Liver (tissue), 9 donors: ENCODE results near the gene DOK3. TPM values are rescaled to one million over a fixed set of nuclear protein-coding genes. Genes with fewer than 3 reads are reported as not detected.
"Not testable (repeated sequence)": the region's sequence is repeated elsewhere in the genome, so short reads cannot be mapped to it uniquely, and the experiment has no call there.

Source experiments
- DNase-seq: peaks from one replicate; pipeline ENCODE4 v3.0.0-alpha.2; 2017; ENCODE audit warnings: low spot score
- H3K27ac ChIP-seq, 2 donors: one replicate each; pipeline ENCODE4 v1.7.0; 2013; ENCODE audit warnings: inconsistent platforms in 2 of 2, low read length in 2 of 2, control low read depth in 1 of 2, low read depth in 1 of 2, mild to moderate bottlenecking in 1 of 2
- H3K27me3 ChIP-seq, 4 donors: one replicate each; pipeline versions ENCODE4 v1.6.1 to v1.7.0; 2013; ENCODE audit warnings: low read length in 3 of 4, inconsistent platforms in 1 of 4, mild to moderate bottlenecking in 1 of 4, moderate library complexity in 1 of 4; ENCODE audit not compliant: control insufficient read depth in 4 of 4, insufficient read depth in 4 of 4
- H3K36me3 ChIP-seq, 4 donors: one replicate each; pipeline versions ENCODE4 v1.6.1 to v1.7.0; 2013; ENCODE audit warnings: low read length in 3 of 4, mild to moderate bottlenecking in 3 of 4, low read depth in 1 of 4, moderate library complexity in 1 of 4; ENCODE audit not compliant: control insufficient read depth in 4 of 4, insufficient read depth in 3 of 4
- H3K4me1 ChIP-seq, 4 donors: one replicate each; pipeline versions ENCODE4 v1.6.1 to v1.7.0; 2013; ENCODE audit warnings: low read length in 3 of 4, mild to moderate bottlenecking in 3 of 4, moderate library complexity in 1 of 4; ENCODE audit not compliant: control insufficient read depth in 4 of 4, insufficient read depth in 4 of 4
- H3K4me3 ChIP-seq, 3 donors: one replicate each; pipeline versions ENCODE4 v1.6.1 to v1.7.0; 2013; ENCODE audit warnings: low read length in 3 of 3, control low read depth in 1 of 3, low read depth in 1 of 3, mild to moderate bottlenecking in 1 of 3
- H3K9ac ChIP-seq, 2 donors: one replicate each; pipeline ENCODE4 v1.7.0; 2013; ENCODE audit warnings: low read length in 2 of 2, mild to moderate bottlenecking in 2 of 2, moderate library complexity in 2 of 2, control low read depth in 1 of 2, low read depth in 1 of 2
- H3K9me3 ChIP-seq, 4 donors: one replicate each; pipeline versions ENCODE4 v1.6.1 to v1.7.0; 2013; ENCODE audit warnings: low read length in 3 of 4; ENCODE audit not compliant: control insufficient read depth in 4 of 4
- EGR1 ChIP-seq, 2 donors: IDR thresholded peaks; 2 replicates each; pipeline ENCODE4 v1.6.1; 2016 to 2018; ENCODE audit warnings: antibody characterized with exemption in 2 of 2, low read depth in 2 of 2
- FOXA2 ChIP-seq: IDR thresholded peaks from 2 replicates; pipeline ENCODE4 v1.6.1; 2016; ENCODE audit warnings: antibody characterized with exemption
- GABPA ChIP-seq, 2 donors: IDR thresholded peaks in 1 of 2; conservative IDR thresholded peaks in 1 of 2; 2 replicates each; pipeline ENCODE4 v1.6.1; 2016; ENCODE audit warnings: antibody characterized with exemption in 2 of 2, mild to moderate bottlenecking in 1 of 2, moderate library complexity in 1 of 2
- HNF4A ChIP-seq, 2 donors: conservative IDR thresholded peaks; 2 replicates each; pipeline ENCODE4 v1.6.1; 2016; ENCODE audit warnings: antibody characterized with exemption in 2 of 2, mild to moderate bottlenecking in 2 of 2
- HNF4G ChIP-seq: IDR thresholded peaks from 2 replicates; pipeline ENCODE4 v1.6.1; 2016; ENCODE audit warnings: antibody characterized with exemption
- NR2F2 ChIP-seq: IDR thresholded peaks from 2 replicates; pipeline ENCODE4 v1.6.1; 2016; ENCODE audit warnings: antibody characterized with exemption
- RAD21 ChIP-seq, 2 donors: IDR thresholded peaks; 2 replicates each; pipeline ENCODE4 v1.6.1; 2016; ENCODE audit warnings: antibody characterized with exemption in 2 of 2, mild to moderate bottlenecking in 2 of 2
- REST ChIP-seq: IDR thresholded peaks from 2 replicates; pipeline ENCODE4 v1.6.1; 2016; ENCODE audit warnings: antibody characterized with exemption, mild to moderate bottlenecking
- RXRA ChIP-seq, 2 donors: IDR thresholded peaks; 2 replicates each; pipeline ENCODE4 v1.6.1; 2017 to 2018; ENCODE audit warnings: antibody characterized with exemption in 2 of 2, mild to moderate bottlenecking in 1 of 2
- SP1 ChIP-seq: IDR thresholded peaks from 2 replicates; pipeline ENCODE4 v1.6.1; 2018; ENCODE audit warnings: antibody characterized with exemption, mild to moderate bottlenecking
- WGBS: extraction: QIAGEN DNeasy Blood & Tissue Kit; methylation state at CpG from one replicate; pipeline ENCODE4 v1.1.7; 2013; 5-methylcytosine and 5-hydroxymethylcytosine counted together
- polyA plus RNA-seq, 2 donors: library from polyadenylated mRNA; stranded (reverse) in 1 of 2; unstranded in 1 of 2; fragments of 200-250 nt in 1 of 2; fragments of >200 nt in 1 of 2; fragmentation: Nextera tagmentation in 1 of 2; extraction: Ambion mirVana in 1 of 2; gene quantifications; one replicate each; pipeline versions ENCODE4 v1.2.1 to v1.2.3, GENCODE V29; 2013 to 2015
- total RNA-seq, 2 donors: library from RNA; depleted of rRNA; stranded (reverse); fragments of >200 nt; gene quantifications; one replicate each; pipeline ENCODE4 v1.2.3, GENCODE V29; 2014
- TF ChIP-seq, protein P1 (sequence below): fragments of 150-350 bp; IDR thresholded peaks from 2 replicates; pipeline ENCODE4 v1.5.1; 2017; ENCODE audit warnings: improper control_type of control experiment, low read depth, low read length; ENCODE audit not compliant: missing input control
- TF ChIP-seq, protein P2 (sequence below): IDR thresholded peaks from 2 replicates; pipeline ENCODE4 v1.6.1; 2016; ENCODE audit warnings: antibody characterized with exemption
- TF ChIP-seq, protein P3 (sequence below): IDR thresholded peaks from 2 replicates; pipeline ENCODE4 v1.6.1; 2016; ENCODE audit warnings: antibody characterized with exemption
- donor health status: healthy.
- donor health status: healthy.
- donor health status: healthy.
- donor health status: healthy.
- donor health status: healthy.

DOK3 gene
- total and polyA plus RNA-seq, 4 donors, result 1.7 to 19.2 (median 6.6) TPM

DNA sequence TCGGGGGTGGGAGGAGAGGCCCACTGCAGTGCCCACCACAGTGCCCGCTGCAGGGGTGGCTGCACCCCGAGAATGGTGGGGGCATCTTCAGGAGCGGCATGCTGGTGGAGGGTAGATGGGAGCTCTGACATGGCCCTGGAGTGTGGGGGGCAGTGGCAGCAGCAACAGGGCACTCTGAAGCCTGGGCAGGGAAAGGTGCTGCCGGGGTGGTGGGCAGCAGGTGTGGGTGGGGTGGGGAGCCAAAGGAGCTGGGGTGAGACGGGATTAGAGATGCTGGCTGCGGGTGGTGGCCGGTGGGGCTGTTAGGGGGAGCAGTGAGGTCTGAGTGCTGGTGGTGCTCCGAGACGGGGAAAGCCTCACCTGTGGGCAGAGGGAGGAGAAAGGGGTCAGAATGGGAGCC is 26.8 kb upstream of the DOK3 start (continued):
- TF ChIP-seq, protein P1, sequence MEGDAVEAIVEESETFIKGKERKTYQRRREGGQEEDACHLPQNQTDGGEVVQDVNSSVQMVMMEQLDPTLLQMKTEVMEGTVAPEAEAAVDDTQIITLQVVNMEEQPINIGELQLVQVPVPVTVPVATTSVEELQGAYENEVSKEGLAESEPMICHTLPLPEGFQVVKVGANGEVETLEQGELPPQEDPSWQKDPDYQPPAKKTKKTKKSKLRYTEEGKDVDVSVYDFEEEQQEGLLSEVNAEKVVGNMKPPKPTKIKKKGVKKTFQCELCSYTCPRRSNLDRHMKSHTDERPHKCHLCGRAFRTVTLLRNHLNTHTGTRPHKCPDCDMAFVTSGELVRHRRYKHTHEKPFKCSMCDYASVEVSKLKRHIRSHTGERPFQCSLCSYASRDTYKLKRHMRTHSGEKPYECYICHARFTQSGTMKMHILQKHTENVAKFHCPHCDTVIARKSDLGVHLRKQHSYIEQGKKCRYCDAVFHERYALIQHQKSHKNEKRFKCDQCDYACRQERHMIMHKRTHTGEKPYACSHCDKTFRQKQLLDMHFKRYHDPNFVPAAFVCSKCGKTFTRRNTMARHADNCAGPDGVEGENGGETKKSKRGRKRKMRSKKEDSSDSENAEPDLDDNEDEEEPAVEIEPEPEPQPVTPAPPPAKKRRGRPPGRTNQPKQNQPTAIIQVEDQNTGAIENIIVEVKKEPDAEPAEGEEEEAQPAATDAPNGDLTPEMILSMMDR, result no peak
- TF ChIP-seq RAD21 (IDR thresholded peaks at IDR 0.05) (no peak), EGR1 (IDR thresholded peaks at IDR 0.05; ENCODE audit: low read depth in 2 of 2) (no peak)

GRCh38 chr5:177535125-177535524 is 25.5 kb upstream of the DOK3 start:
- Histone ChIP-seq H3K4me1 (peaks cover 2 to 16% (median 13%) of the 10 kb centered on the region in 4 donors), H3K27me3 (no peaks in the 10 kb centered on the region), H3K27ac (peak overlapping the region; percentile 14 to 56), H3K36me3 (peaks cover 18 to 49% (median 24%) of the 10 kb centered on the region in 4 donors), H3K9ac (peak overlapping the region in 1 of 2 donors; percentile 7), H3K9me3 (no peaks in the 10 kb centered on the region), H3K4me3 (no peak overlapping the region)
- TF ChIP-seq GABPA (IDR thresholded peaks at IDR 0.05 in 1 of 2, conservative IDR thresholded peaks at IDR 0.05 in 1 of 2) (no peak), RAD21 (IDR thresholded peaks at IDR 0.05) (peak in 1 of 2 donors; percentile 54)
- DNase-seq, result no peak
- WGBS, result 50% methylated on average over 7 of the region's 7 CpGs

DNA sequence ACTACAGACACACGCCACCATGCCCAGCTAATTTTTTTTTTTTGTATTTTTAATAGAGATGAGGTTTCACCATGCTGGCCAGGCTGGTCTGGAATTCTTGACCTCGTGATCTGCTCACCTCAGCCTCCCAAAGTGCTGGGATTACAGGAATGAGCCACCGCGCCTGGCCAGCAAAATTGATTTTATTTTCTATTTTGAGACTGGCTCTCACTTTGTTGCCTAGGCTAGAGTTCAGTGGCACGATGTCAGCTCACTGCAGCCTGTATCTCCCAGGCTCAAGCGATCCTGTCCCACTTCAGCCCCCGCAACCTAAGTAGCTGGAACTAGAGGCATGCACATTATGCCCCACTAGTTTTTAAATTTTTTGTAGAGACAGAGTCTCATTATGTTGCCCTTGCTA is 24.8 kb upstream of the DOK3 start:
- not testable (repeated sequence) for H3K27me3 ChIP-seq, H3K9me3 ChIP-seq, DNase-seq, H3K4me3 ChIP-seq
- WGBS, result 49% methylated on average over 7 of the region's 7 CpGs
- peaks cover 2 to 16% (median 13%) of the 10 kb centered on the region in 4 donors for H3K4me1 ChIP-seq
- H3K9ac ChIP-seq, result peak overlapping the region in 1 of 2 donors; percentile 7
- TF ChIP-seq RXRA (IDR thresholded peaks at IDR 0.05), result peak in 1 of 2 donors; percentile 54
- peak in 1 of 2 donors; percentile 64 for TF ChIP-seq HNF4A (conservative IDR thresholded peaks at IDR 0.05)
- H3K27ac ChIP-seq, result peak overlapping the region in 1 of 2 donors; percentile 56
- H3K36me3 ChIP-seq, result peaks cover 23 to 56% (median 29%) of the 10 kb centered on the region in 4 donors

- H3K27me3 ChIP-seq, result no peaks in the 10 kb centered on the region
- H3K4me1 ChIP-seq, result peaks cover 0 to 16% (median 13%) of the 10 kb centered on the region in 4 donors
- H3K4me3 ChIP-seq, result no peak overlapping the region
- H3K9ac ChIP-seq, result no peak overlapping the region
- H3K27ac ChIP-seq, result no peak overlapping the region
- H3K9me3 ChIP-seq, result no peaks in the 10 kb centered on the region
- H3K36me3 ChIP-seq, result peaks cover 13 to 67% (median 27%) of the 10 kb centered on the region in 4 donors
- 93% methylated on average over 27 of the region's 27 CpGs for WGBS
- DNase-seq, result no peak
- TF ChIP-seq HNF4A (conservative IDR thresholded peaks at IDR 0.05) (no peak), RXRA (IDR thresholded peaks at IDR 0.05) (no peak), NR2F2 (no peak), HNF4G (no peak), SP1 (no peak), GABPA (IDR thresholded peaks at IDR 0.05 in 1 of 2, conservative IDR thresholded peaks at IDR 0.05 in 1 of 2) (no peak), RAD21 (IDR thresholded peaks at IDR 0.05) (no peak), FOXA2 (no peak), REST (no peak)
- TF ChIP-seq, protein P2, sequence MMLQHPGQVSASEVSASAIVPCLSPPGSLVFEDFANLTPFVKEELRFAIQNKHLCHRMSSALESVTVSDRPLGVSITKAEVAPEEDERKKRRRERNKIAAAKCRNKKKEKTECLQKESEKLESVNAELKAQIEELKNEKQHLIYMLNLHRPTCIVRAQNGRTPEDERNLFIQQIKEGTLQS, result no peak
- TF ChIP-seq, protein P3, sequence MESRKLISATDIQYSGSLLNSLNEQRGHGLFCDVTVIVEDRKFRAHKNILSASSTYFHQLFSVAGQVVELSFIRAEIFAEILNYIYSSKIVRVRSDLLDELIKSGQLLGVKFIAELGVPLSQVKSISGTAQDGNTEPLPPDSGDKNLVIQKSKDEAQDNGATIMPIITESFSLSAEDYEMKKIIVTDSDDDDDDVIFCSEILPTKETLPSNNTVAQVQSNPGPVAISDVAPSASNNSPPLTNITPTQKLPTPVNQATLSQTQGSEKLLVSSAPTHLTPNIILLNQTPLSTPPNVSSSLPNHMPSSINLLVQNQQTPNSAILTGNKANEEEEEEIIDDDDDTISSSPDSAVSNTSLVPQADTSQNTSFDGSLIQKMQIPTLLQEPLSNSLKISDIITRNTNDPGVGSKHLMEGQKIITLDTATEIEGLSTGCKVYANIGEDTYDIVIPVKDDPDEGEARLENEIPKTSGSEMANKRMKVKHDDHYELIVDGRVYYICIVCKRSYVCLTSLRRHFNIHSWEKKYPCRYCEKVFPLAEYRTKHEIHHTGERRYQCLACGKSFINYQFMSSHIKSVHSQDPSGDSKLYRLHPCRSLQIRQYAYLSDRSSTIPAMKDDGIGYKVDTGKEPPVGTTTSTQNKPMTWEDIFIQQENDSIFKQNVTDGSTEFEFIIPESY, result no peak
- TF ChIP-seq, protein P1, result no peak
Measured at GRCh38 chr5:177531209-177531940, 21.7 kb upstream of the DOK3 start.
